ENCODE data around the gene GPR132.
"Not testable (repeated sequence)": the region's sequence is repeated elsewhere in the genome, so short reads cannot be mapped to it uniquely, and the experiment has no call there.

The GPR132 gene

GRCh38 chr14:105065280-105066228 lies at the start of gene GPR132:
Gene GPR132, minus strand, starts transcription at chr14:105065430. Its CDS starts 10,010 bp downstream, at chr14:105055420.
- no peak within 1 kb of the TSS for H3K27ac ChIP-seq (ENCODE audit: low read depth, low read length, poor library complexity, severe bottlenecking)
- H3K27me3 ChIP-seq (ENCODE audit: insufficient read depth, low read length), result peaks cover 45% of the 10 kb centered on the region
- TF ChIP-seq EZH2 (IDR thresholded peaks at IDR 0.05; ENCODE audit: borderline replicate concordance, low read length) (no peak), CTCF (IDR thresholded peaks at IDR 0.05; ENCODE audit: low read length) (no peak)
- no peaks in the 10 kb centered on the region for H3K36me3 ChIP-seq (ENCODE audit: insufficient read depth, low read length)
- no peak within 1 kb of the TSS for H2AFZ ChIP-seq (ENCODE audit: low read length)
- no peak within 1 kb of the TSS for H3K9ac ChIP-seq (ENCODE audit: low read length)
- no peaks in the 10 kb centered on the region for H3K9me2 ChIP-seq (ENCODE audit: low read depth, low read length)
- H3K79me2 ChIP-seq (ENCODE audit: insufficient read depth, low read length), result no peaks in the 10 kb centered on the region
- H3K9me3 ChIP-seq (ENCODE audit: low read length), result no peaks in the 10 kb centered on the region
- no peaks in the 10 kb centered on the region for H3F3A ChIP-seq (ENCODE audit: insufficient read depth, low read length)
- H3K4me2 ChIP-seq (ENCODE audit: low read length), result no peak within 1 kb of the TSS
- no peak within 1 kb of the TSS for H3K4me3 ChIP-seq (ENCODE audit: low read depth, low read length, poor library complexity, severe bottlenecking)
- no peaks in the 10 kb centered on the region for H4K20me1 ChIP-seq (ENCODE audit: insufficient read depth, low read length)
- H3K4me1 ChIP-seq (ENCODE audit: insufficient read depth, low read length, severe bottlenecking), result no peaks in the 10 kb centered on the region

GRCh38 chr14:105109243-105109642 lies 44.0 kb upstream of the GPR132 start:
- H3K4me3 ChIP-seq (ENCODE audit: low read depth, low read length, poor library complexity, severe bottlenecking); H3K9me2 ChIP-seq (ENCODE audit: low read depth, low read length); H3K36me3 ChIP-seq (ENCODE audit: insufficient read depth, low read length); H3K27me3 ChIP-seq (ENCODE audit: insufficient read depth, low read length); H3K79me2 ChIP-seq (ENCODE audit: insufficient read depth, low read length); H4K20me1 ChIP-seq (ENCODE audit: insufficient read depth, low read length); H3K4me2 ChIP-seq (ENCODE audit: low read length); H3F3A ChIP-seq (ENCODE audit: insufficient read depth, low read length); H3K9ac ChIP-seq (ENCODE audit: low read length); H3K9me3 ChIP-seq (ENCODE audit: low read length); H3K27ac ChIP-seq (ENCODE audit: low read depth, low read length, poor library complexity, severe bottlenecking); H2AFZ ChIP-seq (ENCODE audit: low read length); H3K4me1 ChIP-seq (ENCODE audit: insufficient read depth, low read length, severe bottlenecking): not testable (repeated sequence)

- Histone ChIP-seq H3K36me3 (ENCODE audit: insufficient read depth, low read length) (no peaks in the 10 kb centered on the region), H2AFZ (ENCODE audit: low read length) (no peak overlapping the region), H3K4me3 (ENCODE audit: low read depth, low read length, poor library complexity, severe bottlenecking) (no peak overlapping the region), H3F3A (ENCODE audit: insufficient read depth, low read length) (no peaks in the 10 kb centered on the region), H3K27ac (ENCODE audit: low read depth, low read length, poor library complexity, severe bottlenecking) (no peak overlapping the region), H3K79me2 (ENCODE audit: insufficient read depth, low read length) (no peaks in the 10 kb centered on the region), H3K9me3 (ENCODE audit: low read length) (no peaks in the 10 kb centered on the region), H3K4me1 (ENCODE audit: insufficient read depth, low read length, severe bottlenecking) (no peaks in the 10 kb centered on the region), H4K20me1 (ENCODE audit: insufficient read depth, low read length) (no peaks in the 10 kb centered on the region), H3K9me2 (ENCODE audit: low read depth, low read length) (no peaks in the 10 kb centered on the region), H3K4me2 (ENCODE audit: low read length) (no peak overlapping the region), H3K9ac (ENCODE audit: low read length) (no peak overlapping the region), H3K27me3 (ENCODE audit: insufficient read depth, low read length) (no peaks in the 10 kb centered on the region)
- TF ChIP-seq CTCF (IDR thresholded peaks at IDR 0.05; ENCODE audit: low read length) (no peak), EZH2 (IDR thresholded peaks at IDR 0.05; ENCODE audit: borderline replicate concordance, low read length) (no peak)
These were observed 43.3 kb upstream of the GPR132 start for GRCh38 chr14:105108516-105108864.

Measured in OCI-LY1 (cell line).